ENCODE measurements around the gene LGALS4.
"Not testable (repeated sequence)": the region's sequence is repeated elsewhere in the genome, so short reads cannot be mapped to it uniquely, and the experiment has no call there.

The LGALS4 gene

DNA sequence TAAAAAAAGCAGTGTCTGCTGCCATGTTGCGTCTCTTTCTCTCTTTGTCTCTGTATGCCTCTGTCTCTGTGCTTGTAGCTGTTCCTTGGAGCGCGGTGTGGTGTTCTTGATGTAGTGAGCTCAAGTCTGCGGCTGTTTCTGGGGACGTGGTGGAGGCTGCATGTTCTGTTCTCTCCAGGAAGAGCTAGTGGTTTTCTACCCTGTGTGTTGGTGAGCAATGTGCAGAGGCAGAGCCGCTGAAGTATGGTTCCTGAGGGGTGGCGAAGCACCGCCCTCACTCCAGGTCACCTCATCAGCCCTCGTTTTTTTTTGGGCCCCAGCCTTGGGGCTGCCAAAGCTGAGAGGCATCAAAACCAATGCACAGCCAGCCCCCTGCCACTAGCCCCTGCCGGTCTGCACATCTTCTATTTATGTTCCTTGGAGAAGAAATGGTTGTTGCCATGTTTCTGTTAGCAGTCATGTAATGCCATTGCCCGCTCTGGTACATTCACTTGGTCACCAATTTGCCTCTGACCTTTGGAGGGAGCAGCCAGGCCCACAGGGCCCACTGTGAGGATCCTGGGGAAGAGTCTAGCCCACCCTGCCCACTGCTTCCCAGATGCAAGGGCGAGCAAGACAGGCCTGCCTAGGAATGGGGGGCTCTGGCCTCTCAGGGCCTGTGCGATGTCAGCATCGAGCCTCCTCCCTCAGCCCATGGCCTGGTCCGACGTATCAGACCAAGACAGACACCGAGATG lies 29.9 kb upstream of the LGALS4 start:
- no peak for DNase-seq (ENCODE audit: low spot score)

DNA sequence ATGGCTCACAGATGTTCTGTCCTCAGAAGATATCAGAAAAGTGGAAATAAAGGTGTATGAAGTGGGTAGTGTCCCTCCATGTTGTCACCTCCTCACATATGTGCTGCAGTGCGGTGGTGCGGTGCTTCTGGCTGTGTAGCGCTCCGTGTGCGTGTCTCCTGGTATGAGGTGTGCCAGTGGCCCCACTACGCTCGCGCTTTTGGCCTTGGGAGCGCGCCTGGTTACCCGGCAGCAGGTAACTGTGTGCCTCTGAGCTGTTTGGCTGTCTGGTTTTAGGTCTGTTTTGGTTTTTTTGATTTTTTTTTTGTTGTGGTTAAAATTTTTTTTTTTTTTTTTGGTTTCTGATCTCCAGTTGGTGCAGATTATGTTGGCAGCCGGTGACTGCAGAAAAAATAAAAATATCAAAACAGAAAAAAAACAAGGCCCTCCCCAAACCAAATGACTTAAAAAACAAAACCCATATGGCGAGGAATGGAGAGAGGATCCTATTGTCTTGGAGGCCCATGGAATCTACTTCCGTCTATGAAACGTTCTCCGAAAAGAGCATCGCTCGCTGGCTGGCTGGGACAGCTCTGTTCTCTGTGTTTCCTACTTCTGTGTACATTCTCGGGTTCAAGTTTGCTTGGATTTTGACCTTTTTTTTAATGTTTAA lies 29.2 kb upstream of the LGALS4 start:
- no peak for DNase-seq (ENCODE audit: low spot score)

DNA sequence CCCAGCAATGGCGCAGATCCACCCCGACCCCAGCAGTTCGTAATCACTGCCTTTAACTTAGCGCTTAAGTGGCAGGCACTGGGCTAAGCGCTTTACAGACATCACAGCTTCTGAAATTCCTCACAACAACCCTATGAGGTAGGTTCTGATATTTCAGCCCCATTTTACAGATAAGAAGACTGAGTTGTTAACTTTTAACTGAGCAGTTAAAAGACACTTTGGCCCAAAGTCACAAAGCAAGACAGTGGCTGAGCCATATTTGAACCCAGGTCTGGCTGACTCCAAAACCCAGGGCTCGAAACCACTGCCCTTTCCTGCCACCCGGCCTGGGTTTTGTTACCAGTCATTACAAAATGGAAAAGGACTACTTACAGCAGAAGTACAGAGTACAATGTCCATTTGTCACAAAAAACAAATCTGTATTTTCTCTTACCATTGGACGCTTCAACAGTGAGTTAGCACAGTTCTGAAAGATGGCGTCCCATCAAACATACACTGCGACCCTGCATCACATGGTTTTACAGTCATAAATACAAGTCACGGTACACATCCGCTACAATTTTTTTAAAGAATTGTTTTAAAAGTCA lies 28.5 kb upstream of the LGALS4 start:
- no peak for DNase-seq (ENCODE audit: low spot score)

DNA sequence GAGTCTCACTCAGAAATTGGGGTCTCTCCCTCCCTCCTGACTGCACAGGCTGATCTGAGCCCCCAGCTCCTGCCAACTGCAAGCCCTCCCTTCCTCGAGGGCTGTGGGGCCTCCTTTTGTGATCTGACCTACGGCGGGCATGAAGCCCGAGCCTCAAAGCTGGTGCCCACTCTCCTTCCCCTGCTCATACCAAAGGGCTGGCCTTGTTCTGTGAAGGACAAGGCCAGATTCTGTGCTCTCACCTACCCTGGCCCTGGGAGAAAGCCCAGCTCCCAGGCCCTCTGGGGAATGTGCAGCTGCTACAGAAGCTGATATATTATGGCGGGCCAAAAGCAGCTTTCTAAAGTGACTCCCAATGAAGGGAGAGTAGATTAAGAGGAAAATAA lies 27.8 kb upstream of the LGALS4 start:
- DNase-seq (ENCODE audit: low spot score), result no peak

DNA sequence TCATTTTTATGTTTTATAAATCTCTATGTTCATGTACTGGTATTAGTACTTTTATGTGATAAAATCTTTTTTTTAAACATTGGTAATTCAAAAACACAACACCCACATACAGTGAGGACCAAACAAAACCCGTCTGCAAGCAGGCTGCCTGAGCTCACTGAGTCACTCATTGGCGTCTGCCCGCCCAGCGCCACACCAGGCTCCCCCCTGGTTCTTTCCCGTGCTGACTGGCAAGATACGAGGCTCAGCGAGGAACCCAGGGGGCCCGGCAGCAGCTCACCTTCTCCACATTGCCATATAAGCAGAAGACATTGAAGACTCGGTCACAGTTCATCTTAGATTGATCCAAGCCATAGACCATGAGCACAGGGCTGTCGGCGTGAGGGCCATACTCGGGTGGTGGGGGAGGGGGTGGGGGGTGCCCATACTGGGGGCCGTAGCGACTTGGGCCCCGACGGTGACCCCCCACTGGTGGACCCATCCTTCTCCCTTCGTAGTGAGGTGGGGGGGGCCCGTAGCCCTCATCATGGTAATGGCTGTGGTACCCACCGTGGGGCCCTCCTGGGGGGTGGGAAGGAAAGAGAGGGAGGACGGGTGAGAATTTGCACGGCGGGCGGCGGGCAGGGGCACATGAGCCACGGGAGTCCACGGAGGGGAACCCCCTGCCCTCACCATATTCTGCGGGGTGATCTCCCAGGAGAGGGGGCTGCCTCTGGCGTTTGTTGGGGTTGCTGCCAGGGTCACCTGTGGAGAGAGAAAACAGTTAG lies 27.3 kb upstream of the LGALS4 start:
- DNase-seq (ENCODE audit: low spot score), result no peak

DNA sequence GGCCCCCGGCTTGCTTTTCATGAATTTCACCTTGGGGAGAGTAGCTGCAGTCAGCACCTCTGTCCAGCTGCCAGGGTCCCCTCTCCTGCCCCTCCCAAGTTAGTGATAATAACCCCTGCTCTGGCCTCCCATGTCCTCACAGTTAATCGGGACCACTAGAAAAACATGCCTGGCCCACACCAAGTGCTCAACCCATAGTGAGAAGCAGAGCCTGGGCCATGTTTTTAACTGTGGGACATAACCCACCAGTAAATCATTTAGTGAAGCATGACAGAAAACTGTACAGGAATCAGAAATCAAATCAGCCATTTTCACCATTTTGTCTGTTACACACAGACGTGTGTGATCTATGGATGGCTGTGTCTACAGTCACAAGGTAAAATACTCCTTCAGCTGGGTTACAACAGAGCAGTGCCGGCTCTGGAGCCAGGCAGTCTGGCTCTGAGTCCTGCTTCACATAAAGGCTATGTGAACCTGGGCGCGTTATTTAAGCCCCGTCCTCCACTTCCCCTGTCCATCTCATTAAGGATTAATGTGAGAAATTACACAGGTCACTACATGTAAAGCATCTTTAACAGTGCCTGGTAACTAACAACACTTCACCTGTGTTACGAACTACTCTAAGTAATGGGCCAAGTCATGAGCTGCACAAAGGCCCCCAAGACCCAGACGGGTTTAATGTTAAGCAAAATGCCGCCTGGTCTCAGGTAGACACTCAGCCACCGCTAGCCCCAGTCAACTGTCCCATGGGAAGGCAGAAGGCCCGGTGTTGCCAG lies 26.4 kb upstream of the LGALS4 start:
- no peak for DNase-seq (ENCODE audit: low spot score)

DNA sequence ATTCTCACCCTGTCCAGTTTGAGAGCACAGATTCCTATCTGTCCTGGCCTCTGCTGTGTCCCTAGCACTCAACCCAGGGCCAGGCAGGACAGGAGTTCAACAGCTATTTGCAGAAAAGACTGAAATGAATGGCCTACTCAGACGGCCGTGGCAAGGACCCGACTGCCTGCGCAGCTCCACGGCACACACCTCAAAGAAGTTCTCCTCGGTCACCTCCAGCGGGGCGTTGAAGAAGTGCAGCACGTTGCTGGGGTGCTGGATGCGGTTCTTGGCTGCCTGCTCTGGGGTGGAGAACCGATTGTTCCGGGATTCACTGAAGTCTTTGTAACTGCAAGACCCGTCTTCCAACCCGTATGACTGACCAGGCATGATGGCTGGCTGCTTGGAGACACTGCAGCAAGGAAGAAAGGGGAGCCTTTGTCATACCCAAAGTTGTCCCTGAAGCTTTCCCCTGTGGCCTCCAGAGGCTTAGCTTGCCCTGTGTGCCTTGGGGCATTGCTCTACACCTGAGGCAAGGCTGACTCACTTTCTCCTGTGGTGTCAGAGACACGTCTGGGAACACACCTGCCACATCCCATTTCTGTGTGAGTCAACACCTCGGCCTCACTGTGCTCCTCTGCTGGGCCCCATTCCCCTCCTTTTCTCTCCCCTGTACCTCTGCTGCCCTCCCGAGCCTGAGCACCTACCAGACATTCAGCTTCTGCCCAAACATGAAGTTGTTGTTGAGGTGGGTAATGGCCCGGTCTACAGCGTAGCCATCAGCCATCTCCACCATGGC lies 25.7 kb upstream of the LGALS4 start:
- no peak for DNase-seq (ENCODE audit: low spot score)

DNA sequence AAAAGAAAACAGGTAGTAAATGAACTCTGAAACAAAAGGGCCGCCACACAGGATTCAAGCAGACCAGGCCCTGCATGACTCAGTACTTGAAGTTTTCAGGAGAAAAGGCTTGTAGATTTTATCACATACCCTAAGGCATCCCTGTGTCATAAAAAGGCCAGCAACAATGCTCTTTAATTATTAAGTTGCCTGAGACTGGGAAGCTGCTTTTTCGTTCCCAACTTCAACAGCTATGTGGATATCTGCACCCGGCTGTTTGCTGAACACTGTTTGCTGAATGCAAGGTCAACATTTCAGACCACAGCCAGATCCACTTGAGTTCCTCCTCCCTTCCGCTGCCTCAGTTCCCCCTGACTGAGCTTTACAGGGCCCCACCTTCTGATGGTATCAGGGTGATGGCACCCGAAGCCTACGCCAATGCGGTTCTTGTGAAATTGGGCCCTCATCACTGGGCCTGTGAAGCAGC lies 24.9 kb upstream of the LGALS4 start:
- no peak for DNase-seq (ENCODE audit: low spot score)

DNA sequence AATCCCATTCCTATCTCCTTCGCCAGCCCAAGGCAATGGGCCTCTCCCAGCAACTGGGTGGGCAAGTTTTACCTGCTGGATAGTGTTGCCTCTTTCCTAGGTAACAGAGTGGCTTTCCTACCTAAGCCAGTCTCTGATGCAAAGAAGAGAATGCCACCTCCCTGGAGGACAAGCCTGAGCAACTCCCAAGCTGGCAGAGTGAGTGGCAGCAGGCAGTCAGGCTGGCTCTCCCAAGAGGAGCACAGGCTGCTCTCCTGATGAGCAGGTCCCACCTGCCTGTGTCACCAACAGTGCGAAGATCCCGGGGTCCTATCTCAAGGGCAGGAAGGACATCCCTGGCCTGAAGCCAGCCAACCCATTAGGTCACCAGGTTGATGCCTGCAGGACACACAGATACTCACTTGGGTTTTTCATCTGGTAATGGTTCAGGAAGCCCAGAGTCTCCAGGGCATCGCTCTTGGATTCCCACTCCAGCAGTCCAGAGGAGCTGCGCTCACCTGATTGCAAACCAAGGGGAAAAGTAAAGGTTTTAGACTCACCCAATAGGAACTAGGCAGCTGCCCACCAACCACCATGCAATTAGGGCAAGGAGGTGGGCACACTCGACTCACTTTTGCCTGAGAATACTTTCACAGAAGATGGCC lies 24.4 kb upstream of the LGALS4 start:
- DNase-seq (ENCODE audit: low spot score), result no peak

DNA sequence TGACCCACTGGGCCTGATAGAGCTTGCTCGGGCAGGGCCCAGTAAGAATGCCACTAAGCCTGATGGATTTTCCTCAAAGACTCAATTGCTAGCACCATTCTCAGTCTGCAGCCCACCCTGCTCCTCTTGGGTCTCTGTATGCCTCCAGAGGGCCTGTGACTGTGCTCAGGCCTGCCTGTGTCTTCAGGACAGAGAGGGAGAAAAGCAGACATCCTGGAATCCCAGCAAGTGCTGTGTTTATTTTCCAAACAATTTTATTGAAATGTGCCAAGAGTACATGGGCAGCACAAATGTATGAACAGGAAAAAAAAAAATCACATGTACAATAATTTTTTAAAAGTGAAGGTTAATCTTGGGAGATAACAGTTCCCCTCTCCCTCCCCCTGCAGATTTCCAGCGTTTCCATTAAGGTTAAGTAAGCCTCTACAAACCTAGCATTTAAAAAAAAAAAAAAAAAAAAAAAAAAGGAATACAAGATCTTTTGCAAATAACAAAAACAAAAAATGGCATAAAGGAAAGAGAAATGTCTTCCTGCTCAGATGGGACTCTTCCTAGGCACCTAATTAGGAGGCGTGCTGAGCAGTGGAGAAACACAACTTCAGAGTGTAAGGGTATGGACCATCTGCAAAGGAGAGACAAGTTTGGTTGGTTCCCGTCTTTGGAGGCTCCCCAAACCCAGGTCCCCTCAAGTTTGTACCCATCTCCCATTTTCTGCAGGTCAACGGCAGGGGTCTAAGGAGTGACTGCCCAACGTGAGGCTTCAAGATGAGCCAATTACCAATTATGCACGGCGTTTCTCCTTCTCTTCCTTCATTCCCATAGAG lies 23.6 kb upstream of the LGALS4 start:
- no peak for DNase-seq (ENCODE audit: low spot score)

DNA sequence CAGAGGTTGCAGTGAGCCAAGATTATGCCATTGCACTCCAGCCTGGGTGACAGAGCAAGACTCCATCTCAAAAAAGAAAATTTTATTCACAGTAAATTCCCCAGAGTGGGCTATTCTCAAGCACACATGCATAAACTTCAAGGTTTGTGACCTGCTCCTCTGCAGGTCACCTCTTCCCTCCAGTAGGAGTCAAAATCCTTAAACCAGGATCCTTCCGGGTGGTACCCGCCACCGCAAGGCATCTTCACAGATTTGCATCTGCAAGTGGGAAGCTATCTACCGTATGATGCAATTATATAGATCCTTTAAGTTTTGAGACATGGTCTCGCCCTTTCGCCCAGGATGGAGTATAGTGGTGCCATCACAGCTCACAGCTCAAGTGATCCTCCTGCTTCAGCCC lies 21.8 kb upstream of the LGALS4 start:
- no peak for DNase-seq (ENCODE audit: low spot score)

DNA sequence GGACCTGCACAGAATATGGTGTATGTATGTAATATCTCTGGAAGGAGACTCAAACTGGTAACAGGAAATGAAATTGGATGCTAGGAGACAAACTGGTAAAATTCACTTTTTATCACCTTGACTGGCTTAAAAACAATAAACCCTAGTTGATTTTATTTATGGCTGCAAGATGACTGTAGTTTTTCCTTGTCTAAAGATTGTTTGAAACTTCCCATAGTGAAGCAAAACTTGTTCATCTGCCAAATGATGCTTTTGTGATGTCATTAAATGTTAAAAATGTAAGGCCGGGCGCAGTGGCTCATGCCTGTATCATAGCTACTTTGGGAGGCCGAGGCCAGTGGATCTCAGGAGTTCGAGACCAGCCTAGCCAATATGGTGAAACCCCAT lies 21.4 kb upstream of the LGALS4 start:
- DNase-seq (ENCODE audit: low spot score), result no peak

DNA sequence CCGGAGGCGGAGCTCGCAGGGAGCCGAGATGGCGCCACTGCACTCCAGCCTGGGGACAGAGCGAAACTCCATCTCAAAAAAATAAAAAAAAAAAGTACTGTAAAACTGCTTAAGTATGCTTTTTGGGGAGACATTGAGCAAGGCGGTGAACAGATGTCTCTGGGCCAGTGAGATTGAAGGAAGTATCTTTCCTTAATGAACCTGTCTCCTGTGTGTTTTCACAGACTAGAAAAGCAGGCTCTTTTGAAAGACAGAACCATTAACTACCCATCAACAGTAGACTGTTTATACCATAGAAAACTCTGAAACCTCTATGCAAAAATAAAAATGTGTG lies 20.3 kb upstream of the LGALS4 start:
- DNase-seq (ENCODE audit: low spot score), result no peak

DNA sequence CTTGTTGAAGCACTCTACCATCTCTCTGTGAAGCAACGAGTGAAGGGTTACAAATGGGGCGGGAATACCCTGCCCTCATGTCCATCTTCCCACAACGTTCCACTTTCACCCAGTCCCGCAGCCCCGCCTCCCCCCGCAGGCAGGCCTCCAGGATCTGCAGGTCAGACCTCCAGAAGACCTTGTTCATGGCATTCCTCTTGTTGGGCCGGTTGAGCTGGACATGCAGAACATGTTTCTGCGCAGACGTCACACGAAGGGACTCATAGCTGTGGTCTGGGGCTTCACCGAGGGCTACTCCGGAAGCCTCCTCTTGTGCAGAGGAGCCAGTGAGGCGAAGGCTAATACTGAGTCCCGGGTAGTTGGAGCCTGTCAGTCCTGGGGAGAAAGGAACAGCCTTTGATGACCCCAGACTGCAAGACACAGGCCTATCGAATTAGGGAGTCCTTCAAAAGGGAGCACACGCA lies 18.4 kb upstream of the LGALS4 start:
- DNase-seq (ENCODE audit: low spot score), result no peak

DNA sequence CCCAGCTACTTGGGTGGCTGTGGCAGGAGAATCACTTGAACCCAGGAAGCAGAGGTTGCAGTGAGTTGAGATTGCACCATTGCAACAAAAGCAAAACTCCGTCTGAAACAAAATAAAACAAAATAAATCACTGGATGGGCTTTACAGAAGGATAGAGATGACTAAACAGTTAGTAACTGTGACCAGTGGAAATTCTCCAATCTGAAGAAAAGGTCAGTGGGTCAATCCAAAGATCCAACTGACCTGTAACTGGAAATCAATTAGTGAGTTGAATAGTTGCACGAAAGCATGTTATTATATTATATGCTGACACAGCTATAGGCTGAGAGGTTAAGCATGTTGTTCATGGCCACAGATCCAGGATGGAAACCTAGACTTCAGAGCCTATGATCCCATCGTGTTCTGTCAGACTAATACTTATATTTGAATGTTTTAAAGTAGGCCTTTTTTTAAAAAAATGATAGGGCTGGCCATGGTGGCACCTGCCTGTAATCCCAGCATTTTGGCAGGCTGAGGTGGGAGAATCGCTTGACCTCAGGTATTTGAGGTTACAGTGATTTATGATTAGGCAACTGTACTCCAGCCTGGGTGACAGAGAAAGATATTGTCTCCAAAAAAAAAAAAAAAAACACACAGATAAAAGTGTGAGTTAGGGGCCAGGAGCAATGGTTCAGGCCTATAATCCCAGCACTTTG lies 17.4 kb upstream of the LGALS4 start:
- no peak for DNase-seq (ENCODE audit: low spot score)

DNA sequence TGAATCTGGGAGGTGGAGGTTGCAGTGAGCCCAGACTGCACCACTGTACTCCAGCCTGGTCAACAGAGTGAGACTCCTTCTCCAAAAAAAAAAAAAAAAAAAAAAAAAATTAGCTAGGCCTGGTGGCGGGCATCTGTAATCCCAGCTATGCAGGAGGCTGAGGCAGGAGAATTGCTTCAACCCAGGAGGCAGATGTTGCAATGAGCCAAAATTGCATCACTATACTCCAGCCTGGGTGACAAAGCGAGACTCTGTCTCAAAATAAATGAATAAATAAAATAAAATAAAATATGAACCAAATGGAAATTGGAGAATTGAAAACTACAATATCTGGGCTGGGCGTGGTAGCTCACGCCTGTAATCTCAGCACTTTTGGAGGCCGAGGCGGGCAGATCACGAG lies 16.5 kb upstream of the LGALS4 start:
- not testable (repeated sequence) for DNase-seq (ENCODE audit: low spot score)

DNA sequence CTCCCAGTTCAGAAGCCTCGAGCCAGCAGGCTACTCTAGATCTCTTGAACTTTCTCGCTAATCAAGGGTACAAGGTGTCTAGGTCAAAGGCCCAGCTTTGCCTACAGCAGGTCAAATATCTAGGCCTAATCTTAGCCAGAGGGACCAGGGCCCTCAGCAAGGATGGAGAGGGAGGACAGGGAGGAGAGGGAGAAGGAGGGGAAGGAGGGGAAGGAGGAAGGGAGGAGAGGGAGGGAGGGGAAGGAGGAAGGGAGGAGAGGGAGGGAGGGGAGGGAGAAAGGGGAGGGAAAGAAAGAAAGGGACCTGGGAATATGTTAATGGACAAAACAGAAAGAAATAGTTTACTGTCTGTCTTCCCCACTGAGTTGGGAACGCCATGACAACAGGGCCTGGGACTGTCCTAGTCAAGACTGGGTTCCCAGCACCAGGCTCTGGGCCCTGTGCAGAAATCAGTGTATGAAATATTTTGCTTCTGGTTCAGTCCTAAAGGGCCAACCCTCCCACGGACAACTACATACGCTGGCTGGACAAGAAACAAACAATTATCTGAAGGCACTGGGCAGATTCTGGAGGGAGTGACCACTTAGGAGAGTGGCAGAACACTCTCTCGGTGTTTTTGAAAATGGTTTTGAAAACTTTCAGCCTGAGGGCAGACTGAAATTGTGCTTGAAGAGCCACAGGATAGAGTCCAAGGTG lies 14.3 kb upstream of the LGALS4 start:
- DNase-seq (ENCODE audit: low spot score), result no peak

DNA sequence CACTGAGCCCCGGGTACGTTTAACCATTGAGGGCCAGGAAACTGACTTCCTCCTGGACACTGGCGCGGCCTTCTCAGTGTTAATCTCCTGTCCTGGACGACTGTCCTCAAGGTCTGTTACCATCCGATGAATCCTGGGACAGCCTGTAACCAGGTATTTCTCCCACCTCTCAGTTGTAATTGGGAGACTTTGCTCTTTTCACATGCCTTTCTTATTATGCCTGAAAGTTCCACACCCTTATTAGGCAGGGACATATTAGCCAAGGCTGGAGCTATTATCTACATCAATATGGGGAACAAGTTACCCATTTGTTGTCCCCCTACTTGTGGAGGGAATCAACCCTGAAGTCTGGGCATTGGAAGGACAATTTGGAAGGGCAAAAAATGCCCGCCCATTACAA lies 13.2 kb upstream of the LGALS4 start:
- not testable (repeated sequence) for DNase-seq (ENCODE audit: low spot score)

Measured in hematopoietic multipotent progenitor cell treated with erythropoietin and hydrocortisone succinate and interleukin-3 and kit ligand, for 15 days (in vitro differentiated cells).